Endothelial cell of umbilical vein (primary cell): Measurements from ENCODE around the gene PPM1N. TPM values are rescaled to one million over a fixed set of nuclear protein-coding genes. Genes with fewer than 3 reads are reported as not detected.
A peak's percentile ranks its signal among the peaks of the same experiment; 100 is the strongest.

ENCODE experiments used
- BruUV-seq: library from RNA; stranded (reverse); fragments of 400-500 nt; replicated peaks from 2 replicates; lab custom pipeline; 2021; lab: Mats Ljungman, UMichigan
- CTCF ChIA-PET: fragments of 300-600, 350-600 bp; sonication (Branson Sonifier 250); formaldehyde crosslinking; loops from one replicate; lab custom pipeline; 2021; ENCODE audit warnings: antibody characterized with exemption, inconsistent platforms; lab: Charles Lee
- POLR2A ChIA-PET: fragments of 300-600, 350-600 bp; sonication (Branson Sonifier 250); formaldehyde crosslinking; loops from one replicate; lab custom pipeline; 2021; ENCODE audit warnings: antibody characterized with exemption, inconsistent platforms; lab: Charles Lee
- DNase-seq: peaks from one replicate; pipeline ENCODE4 v3.0.0-alpha.2; 2011; ENCODE audit warnings: low read depth, low spot score
- FAIRE-seq: peaks from 2 replicates; lab custom pipeline; 2011; peaks lifted over from hg19 to GRCh38; lab: Jason Lieb, UNC
- H2AFZ ChIP-seq: 2 replicates; pipeline ENCODE4 v1.6.0; 2012; ENCODE audit warnings: low read depth, low read length, control low read depth, inconsistent platforms
- H3K27ac ChIP-seq: 2 replicates; pipeline ENCODE4 v1.5.1; 2011; ENCODE audit warnings: low read depth, mild to moderate bottlenecking, control low read depth, low read length, moderate library complexity; ENCODE audit not compliant: insufficient read depth
- H3K27me3 ChIP-seq, 2 experiments: 2 replicates each; pipeline versions ENCODE4 v1.6.0 to v1.6.1; 2011; ENCODE audit warnings: low read length in 2 of 2, mixed read lengths in 1 of 2; ENCODE audit not compliant: control insufficient read depth in 2 of 2, insufficient read depth in 2 of 2
- H3K36me3 ChIP-seq, 2 experiments: 2 replicates in 1 of 2; 3 replicates in 1 of 2; pipeline ENCODE4 v1.5.1; 2011; ENCODE audit warnings: low read length in 2 of 2, mild to moderate bottlenecking in 1 of 2, moderate library complexity in 1 of 2; ENCODE audit not compliant: control insufficient read depth in 2 of 2, insufficient read depth in 2 of 2; ENCODE audit errors: extremely low read depth in 1 of 2
- H3K4me1 ChIP-seq: 3 replicates; pipeline ENCODE4 v1.5.1; 2011; ENCODE audit warnings: mild to moderate bottlenecking, low read length; ENCODE audit not compliant: control insufficient read depth, insufficient read depth; ENCODE audit errors: extremely low read depth
- H3K4me2 ChIP-seq: 2 replicates; pipeline ENCODE4 v1.6.1; 2011; ENCODE audit warnings: low read length, control low read depth, mixed read lengths; ENCODE audit not compliant: insufficient read depth
- H3K4me3 ChIP-seq, 3 experiments: fragments of 200-600 bp in 1 of 3; sonication (generic), shearing (Covaris generic) in 1 of 3; replicated peaks in 1 of 3; 2 replicates each; pipeline ENCODE4 v1.5.1; 2011 to 2016; ENCODE audit warnings: control low read depth in 3 of 3, low read length in 3 of 3, mild to moderate bottlenecking in 2 of 3, inconsistent platforms in 1 of 3, low read depth in 1 of 3, moderate library complexity in 1 of 3; ENCODE audit not compliant: insufficient read depth in 1 of 3
- H3K79me2 ChIP-seq: 2 replicates; pipeline ENCODE4 v1.6.0; 2012; ENCODE audit warnings: low read length, inconsistent platforms; ENCODE audit not compliant: control insufficient read depth, insufficient read depth
- H3K9ac ChIP-seq: replicated peaks from 2 replicates; pipeline ENCODE3; 2011; ENCODE audit warnings: low read length, control low read depth; ENCODE audit not compliant: insufficient read depth; ENCODE audit errors: extremely low read depth
- H3K9me1 ChIP-seq: replicated peaks from 3 replicates; pipeline ENCODE4 v1.6.0; 2011; ENCODE audit warnings: mild to moderate bottlenecking, low read length; ENCODE audit not compliant: control insufficient read depth, insufficient read depth; ENCODE audit errors: extremely low read depth
- H3K9me3 ChIP-seq: replicated peaks from 2 replicates; pipeline ENCODE4 v1.5.1; 2012; ENCODE audit warnings: low read length, inconsistent platforms; ENCODE audit not compliant: control insufficient read depth, insufficient read depth
- H4K20me1 ChIP-seq: replicated peaks from 2 replicates; pipeline ENCODE3; 2011; ENCODE audit warnings: mild to moderate bottlenecking, low read length; ENCODE audit not compliant: control insufficient read depth, insufficient read depth; ENCODE audit errors: extremely low read depth
- GATA2 ChIP-seq: IDR thresholded peaks from 2 replicates; pipeline ENCODE4 v1.7.0; 2011; ENCODE audit warnings: low read depth, mild to moderate bottlenecking, moderate library complexity, mixed read lengths, low read length; ENCODE audit not compliant: insufficient read length, insufficient read depth
- JUN ChIP-seq: IDR thresholded peaks from 2 replicates; pipeline ENCODE4 v1.6.1; 2011; ENCODE audit warnings: borderline replicate concordance, low read depth; ENCODE audit not compliant: insufficient read length, insufficient read depth
- POLR2A ChIP-seq: IDR thresholded peaks from 2 replicates; pipeline ENCODE4 v1.6.1; 2012; ENCODE audit warnings: low read depth, mild to moderate bottlenecking, control low read depth, low read length
- dilution Hi-C: fragments of 300-500 bp; cut with MboI; formaldehyde crosslinking; loops from one replicate; pipeline ENCODE4 v1.15.0; 2019; ENCODE audit warnings: low sequenced_read_pairs; ENCODE audit not compliant: extremely low pct_ligation_motif_present
- intact Hi-C: fragments of 100-400 bp; cut with micrococcal nuclease; formaldehyde crosslinking; loops from one replicate; pipeline ENCODE4 v1.10.0; 2022
- polyA plus RNA-seq, 4 experiments: library from polyadenylated mRNA; depleted of rRNA in 3 of 4; stranded (reverse) in 3 of 4; unstranded in 1 of 4; fragments of >200 nt; gene quantifications; 2 replicates each; pipeline versions ENCODE4 v1.2.1 to v1.2.3, GENCODE V29; 2011 to 2012; ENCODE audit warnings: missing spikeins in 1 of 4
- total RNA-seq: library from RNA; stranded (reverse); gene quantifications from 2 replicates; pipeline ENCODE4 v1.2.3, GENCODE V29; 2021
- TF ChIP-seq, protein P1 (sequence below), 2 donors: IDR thresholded peaks; 1 replicate in 1 of 2; 2 replicates in 1 of 2; pipeline ENCODE4 v1.5.1; 2011; ENCODE audit warnings: low read length in 2 of 2, mild to moderate bottlenecking in 2 of 2, moderate library complexity in 2 of 2, control low read depth in 1 of 2, inconsistent platforms in 1 of 2, low read depth in 1 of 2; ENCODE audit not compliant: insufficient read depth in 1 of 2; ENCODE audit errors: extremely low read depth in 1 of 2
- TF ChIP-seq, protein P2 (sequence below): IDR thresholded peaks from 2 replicates; pipeline ENCODE4 v1.6.1; 2011; ENCODE audit not compliant: insufficient read depth, insufficient read length

Gene PPM1N
- total and polyA plus RNA-seq, 2 donors (not counting 3 experiments of a cell fraction or from before 2014, with no cell fraction given) = 0.40 to 0.48 TPM

DNA sequence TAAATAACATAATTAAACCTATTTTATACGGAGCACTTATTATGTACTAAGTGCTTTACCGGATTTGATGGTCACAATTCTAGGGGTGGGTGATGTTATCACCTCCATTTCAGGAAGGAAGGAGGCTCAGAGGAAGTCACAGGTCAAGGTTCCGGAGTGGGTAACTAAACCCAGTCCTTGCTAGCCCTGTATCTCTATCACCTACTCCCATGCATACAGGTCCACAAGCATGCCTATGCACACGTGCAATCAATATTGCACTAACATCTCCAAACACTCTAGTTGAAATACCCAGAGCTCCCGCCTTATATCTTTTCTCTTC, 48.3 kb upstream of the PPM1N start:
- TF ChIP-seq GATA2 (peak; percentile 38), JUN (no peak)
- no peaks in the 10 kb centered on the region for H3K79me2 ChIP-seq
- dilution Hi-C loops = no loop called here
- H3K4me3 ChIP-seq = peak overlapping the region in 2 of 3 experiments; percentile 37 to 53
- H3K36me3 ChIP-seq = no peaks in the 10 kb centered on the region
- FAIRE-seq (no peak), DNase-seq (peak; percentile 32)
- POLR2A ChIA-PET = no interaction called here
- H3K27ac ChIP-seq = peak overlapping the region; percentile 87
- peak overlapping the region; percentile 65 for H2AFZ ChIP-seq
- no peaks in the 10 kb centered on the region for H3K27me3 ChIP-seq
- peaks cover 20% of the 10 kb centered on the region for H3K4me1 ChIP-seq
- no peaks in the 10 kb centered on the region for H3K9me1 ChIP-seq
- peak overlapping the region; percentile 84 for H3K9ac ChIP-seq
- H4K20me1 ChIP-seq = no peaks in the 10 kb centered on the region
- peak overlapping the region; percentile 54 for H3K4me2 ChIP-seq
- CTCF ChIA-PET = interaction anchor here (1.9 to 2.3 kb wide), 3 partner anchors 10 to 29 kb away, joined by 9 to 17 read pairs (median 11); partner anchors contain the start of gene FOSB
- H3K9me3 ChIP-seq = no peaks in the 10 kb centered on the region
- no TSS peak for BruUV-seq
- intact Hi-C loops = loop anchor here (1.0 kb wide), 1 partner anchor 19 kb away; no protein-coding TSS in a partner anchor

DNA sequence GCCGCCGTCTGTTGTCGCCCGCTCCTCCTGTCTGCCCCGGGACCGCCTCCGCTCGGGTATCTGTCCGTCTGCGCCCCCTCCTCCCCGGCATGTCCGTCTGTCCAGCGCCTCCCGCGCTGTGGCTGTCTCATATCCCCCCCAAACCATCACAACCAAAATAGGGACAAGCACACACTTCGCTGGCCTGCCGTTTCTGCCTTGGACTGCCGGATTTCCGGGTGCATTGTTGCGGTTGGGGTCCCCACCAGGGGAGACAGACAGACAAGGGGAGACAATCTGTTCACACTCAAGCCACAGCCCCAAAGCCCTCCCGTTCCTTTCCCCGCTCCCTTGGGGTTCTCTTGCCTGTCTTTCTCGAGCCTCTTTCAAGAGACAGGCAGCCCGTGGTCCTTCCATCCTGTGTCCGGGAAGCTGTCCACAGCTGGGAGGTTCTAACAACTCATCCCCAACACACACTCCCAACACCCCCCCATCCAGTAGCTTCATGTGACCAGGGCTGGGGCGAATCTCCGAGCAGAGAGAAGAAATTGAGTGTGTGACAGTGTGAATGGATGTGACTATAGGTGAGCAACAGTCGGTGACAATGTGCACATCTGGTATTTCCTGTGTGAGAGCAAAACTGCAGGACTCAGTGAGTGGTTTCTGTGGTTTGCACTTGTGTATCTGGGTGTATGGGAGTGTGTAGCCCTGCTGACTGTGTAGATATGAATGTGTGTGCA, 47.0 kb upstream of the PPM1N start:
- Histone ChIP-seq H2AFZ (peak overlapping the region; percentile 60), H3K9me3 (no peaks in the 10 kb centered on the region), H3K9me1 (no peaks in the 10 kb centered on the region), H3K79me2 (no peaks in the 10 kb centered on the region), H3K4me3 (peak overlapping the region; percentile 4 to 61 (median 34)), H3K4me2 (peak overlapping the region; percentile 61), H3K9ac (peak overlapping the region; percentile 92), H4K20me1 (no peaks in the 10 kb centered on the region), H3K36me3 (no peaks in the 10 kb centered on the region), H3K27me3 (no peaks in the 10 kb centered on the region), H3K27ac (peak overlapping the region; percentile 76), H3K4me1 (peaks cover 29% of the 10 kb centered on the region)
- TSS peak; percentile 92 for BruUV-seq
- DNase-seq (peak; percentile 29), FAIRE-seq (peak; percentile 49)
- dilution Hi-C loops (no loop called here), intact Hi-C loops (no loop called here)
- POLR2A ChIA-PET = no interaction called here
- TF ChIP-seq POLR2A = no peak
- TF ChIP-seq, protein P1, sequence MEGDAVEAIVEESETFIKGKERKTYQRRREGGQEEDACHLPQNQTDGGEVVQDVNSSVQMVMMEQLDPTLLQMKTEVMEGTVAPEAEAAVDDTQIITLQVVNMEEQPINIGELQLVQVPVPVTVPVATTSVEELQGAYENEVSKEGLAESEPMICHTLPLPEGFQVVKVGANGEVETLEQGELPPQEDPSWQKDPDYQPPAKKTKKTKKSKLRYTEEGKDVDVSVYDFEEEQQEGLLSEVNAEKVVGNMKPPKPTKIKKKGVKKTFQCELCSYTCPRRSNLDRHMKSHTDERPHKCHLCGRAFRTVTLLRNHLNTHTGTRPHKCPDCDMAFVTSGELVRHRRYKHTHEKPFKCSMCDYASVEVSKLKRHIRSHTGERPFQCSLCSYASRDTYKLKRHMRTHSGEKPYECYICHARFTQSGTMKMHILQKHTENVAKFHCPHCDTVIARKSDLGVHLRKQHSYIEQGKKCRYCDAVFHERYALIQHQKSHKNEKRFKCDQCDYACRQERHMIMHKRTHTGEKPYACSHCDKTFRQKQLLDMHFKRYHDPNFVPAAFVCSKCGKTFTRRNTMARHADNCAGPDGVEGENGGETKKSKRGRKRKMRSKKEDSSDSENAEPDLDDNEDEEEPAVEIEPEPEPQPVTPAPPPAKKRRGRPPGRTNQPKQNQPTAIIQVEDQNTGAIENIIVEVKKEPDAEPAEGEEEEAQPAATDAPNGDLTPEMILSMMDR (IDR thresholded peaks at IDR 0.05; ENCODE audit: extremely low read depth in 1 of 2, insufficient read depth in 1 of 2, low read depth in 1 of 2, low read length in 2 of 2) = no peak
- TF ChIP-seq, protein P2, sequence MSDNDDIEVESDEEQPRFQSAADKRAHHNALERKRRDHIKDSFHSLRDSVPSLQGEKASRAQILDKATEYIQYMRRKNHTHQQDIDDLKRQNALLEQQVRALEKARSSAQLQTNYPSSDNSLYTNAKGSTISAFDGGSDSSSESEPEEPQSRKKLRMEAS = no peak
- CTCF ChIA-PET = interaction anchor here (1.1 to 7.3 kb wide), 2 partner anchors 12 to 27 kb away, joined by 6 to 58 read pairs; no protein-coding TSS in a partner anchor
